ENCODE results near the gene KLHL26. TPM values are rescaled to one million over a fixed set of nuclear protein-coding genes. Genes with fewer than 3 reads are reported as not detected.

Gene KLHL26
- total and polyA plus RNA-seq, 9 of the 15 experiments (the other 6 are each of a cell fraction or from before 2014, with no cell fraction given), result 0.13 to 13.3 (median 1.4) TPM

GRCh38 chr19:18596752-18597157 is 40.1 kb upstream of the KLHL26 start (continued):
- peak; percentile 76 for TF ChIP-seq MGA (IDR thresholded peaks at IDR 0.05)
- no peak for TF ChIP-seq ETV1 (tag; conservative IDR thresholded peaks at IDR 0.05; ENCODE audit: low read depth)
- no peak for TF ChIP-seq HDAC3 (IDR thresholded peaks at IDR 0.05; ENCODE audit: borderline replicate concordance, partially characterized antibody)
- no peak for TF ChIP-seq ZNF707 (CRISPR knock-in tag; conservative IDR thresholded peaks at IDR 0.05)
- no peak for TF ChIP-seq RBM14 (IDR thresholded peaks at IDR 0.05; ENCODE audit: borderline replicate concordance, insufficient read depth, low read depth, low read length)
- no peak for TF ChIP-seq THAP12 (CRISPR knock-in tag; IDR thresholded peaks at IDR 0.05)
- TF ChIP-seq MAZ (CRISPR knock-in tag; conservative IDR thresholded peaks at IDR 0.05 in 1 of 2, IDR thresholded peaks at IDR 0.05 in 1 of 2), result peak; percentile 79 to 91
- TF ChIP-seq KAT7 (CRISPR knock-in tag; IDR thresholded peaks at IDR 0.05; ENCODE audit: borderline replicate concordance), result no peak
- TF ChIP-seq MBD2 (IDR thresholded peaks at IDR 0.05; ENCODE audit: borderline replicate concordance, low read depth), result no peak
- TF ChIP-seq RNF2 (IDR thresholded peaks at IDR 0.05), result no peak
- no peak for TF ChIP-seq FOS (IDR thresholded peaks at IDR 0.05; ENCODE audit: extremely low read depth, insufficient read length)
- TF ChIP-seq HNRNPLL (IDR thresholded peaks at IDR 0.05; ENCODE audit: low read depth, low read length, poor library complexity, severe bottlenecking), result no peak
- TF ChIP-seq NFE2 (IDR thresholded peaks at IDR 0.05; ENCODE audit: low read depth), result no peak
- TF ChIP-seq ZBTB8A (IDR thresholded peaks at IDR 0.05; ENCODE audit: partially characterized antibody), result no peak
